ENCODE data around the gene LAMC2. TPM values are rescaled to one million over a fixed set of nuclear protein-coding genes. Genes with fewer than 3 reads are reported as not detected.

The LAMC2 gene
- total RNA-seq, 1 donor from 2014 or later, result 0.36 TPM

DNA sequence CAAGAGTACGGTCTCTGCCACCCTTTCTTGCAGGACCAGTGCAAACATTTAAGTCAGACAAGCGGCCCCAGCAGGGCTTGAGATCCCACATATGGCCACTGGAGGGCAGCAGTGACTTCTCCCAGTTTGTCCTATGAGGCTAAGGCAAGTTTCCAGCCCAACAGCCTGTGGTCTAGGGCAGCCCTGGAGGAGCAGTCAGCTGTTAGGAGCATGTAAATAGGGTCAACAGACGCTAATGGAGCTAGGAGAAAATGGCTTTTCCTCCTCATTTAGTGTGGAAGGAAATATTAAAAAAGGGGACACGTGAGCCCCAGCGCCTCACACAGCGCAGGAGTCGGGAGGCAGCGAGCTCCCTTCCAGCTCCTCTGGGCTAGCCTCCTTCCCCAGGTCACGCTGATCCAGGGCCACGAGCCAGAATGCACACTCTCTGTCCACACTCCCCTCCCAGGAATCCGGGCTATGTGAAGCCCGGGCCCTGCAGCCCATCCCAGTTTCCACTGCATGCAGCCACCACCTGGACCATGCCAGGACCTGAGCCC is 95.6 kb downstream of the LAMC2 start:
- no peak overlapping the region for H3K27ac Mint-ChIP-seq
- Histone ChIP-seq H2AFZ (replicated peaks) (peak overlapping the region; percentile 88), H3K4me2 (no peak overlapping the region), H3K9ac (no peak overlapping the region), H3K27ac (no peak overlapping the region), H4K20me1 (ENCODE audit: low read depth) (no peaks in the 10 kb centered on the region), H3K27me3 (no peaks in the 10 kb centered on the region), H3K4me3 (no peak overlapping the region), H3K9me3 (ENCODE audit: low read depth) (no peaks in the 10 kb centered on the region), H3K4me1 (peaks cover 5% of the 10 kb centered on the region), H3K79me2 (ENCODE audit: low read depth) (no peaks in the 10 kb centered on the region), H3K36me3 (no peaks in the 10 kb centered on the region), H3F3A (ENCODE audit: low read depth) (no peaks in the 10 kb centered on the region)
- TF ChIP-seq EZH2phosphoT487 (IDR thresholded peaks at IDR 0.05), result no peak
- TF ChIP-seq, protein P1, sequence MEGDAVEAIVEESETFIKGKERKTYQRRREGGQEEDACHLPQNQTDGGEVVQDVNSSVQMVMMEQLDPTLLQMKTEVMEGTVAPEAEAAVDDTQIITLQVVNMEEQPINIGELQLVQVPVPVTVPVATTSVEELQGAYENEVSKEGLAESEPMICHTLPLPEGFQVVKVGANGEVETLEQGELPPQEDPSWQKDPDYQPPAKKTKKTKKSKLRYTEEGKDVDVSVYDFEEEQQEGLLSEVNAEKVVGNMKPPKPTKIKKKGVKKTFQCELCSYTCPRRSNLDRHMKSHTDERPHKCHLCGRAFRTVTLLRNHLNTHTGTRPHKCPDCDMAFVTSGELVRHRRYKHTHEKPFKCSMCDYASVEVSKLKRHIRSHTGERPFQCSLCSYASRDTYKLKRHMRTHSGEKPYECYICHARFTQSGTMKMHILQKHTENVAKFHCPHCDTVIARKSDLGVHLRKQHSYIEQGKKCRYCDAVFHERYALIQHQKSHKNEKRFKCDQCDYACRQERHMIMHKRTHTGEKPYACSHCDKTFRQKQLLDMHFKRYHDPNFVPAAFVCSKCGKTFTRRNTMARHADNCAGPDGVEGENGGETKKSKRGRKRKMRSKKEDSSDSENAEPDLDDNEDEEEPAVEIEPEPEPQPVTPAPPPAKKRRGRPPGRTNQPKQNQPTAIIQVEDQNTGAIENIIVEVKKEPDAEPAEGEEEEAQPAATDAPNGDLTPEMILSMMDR (IDR thresholded peaks at IDR 0.05), result peak; percentile 90
- no peaks in the 10 kb centered on the region for H3K9me3 Mint-ChIP-seq
- H3K4me1 Mint-ChIP-seq, result peaks cover 40% of the 10 kb centered on the region
- peak; percentile 89 for DNase-seq (ENCODE audit: low spot score)
- no peak overlapping the region for H3K4me3 Mint-ChIP-seq
- H3K36me3 Mint-ChIP-seq, result no peaks in the 10 kb centered on the region
- H3K27me3 Mint-ChIP-seq (ENCODE audit: insufficient read depth, low read depth), result peaks cover 6% of the 10 kb centered on the region

DNA sequence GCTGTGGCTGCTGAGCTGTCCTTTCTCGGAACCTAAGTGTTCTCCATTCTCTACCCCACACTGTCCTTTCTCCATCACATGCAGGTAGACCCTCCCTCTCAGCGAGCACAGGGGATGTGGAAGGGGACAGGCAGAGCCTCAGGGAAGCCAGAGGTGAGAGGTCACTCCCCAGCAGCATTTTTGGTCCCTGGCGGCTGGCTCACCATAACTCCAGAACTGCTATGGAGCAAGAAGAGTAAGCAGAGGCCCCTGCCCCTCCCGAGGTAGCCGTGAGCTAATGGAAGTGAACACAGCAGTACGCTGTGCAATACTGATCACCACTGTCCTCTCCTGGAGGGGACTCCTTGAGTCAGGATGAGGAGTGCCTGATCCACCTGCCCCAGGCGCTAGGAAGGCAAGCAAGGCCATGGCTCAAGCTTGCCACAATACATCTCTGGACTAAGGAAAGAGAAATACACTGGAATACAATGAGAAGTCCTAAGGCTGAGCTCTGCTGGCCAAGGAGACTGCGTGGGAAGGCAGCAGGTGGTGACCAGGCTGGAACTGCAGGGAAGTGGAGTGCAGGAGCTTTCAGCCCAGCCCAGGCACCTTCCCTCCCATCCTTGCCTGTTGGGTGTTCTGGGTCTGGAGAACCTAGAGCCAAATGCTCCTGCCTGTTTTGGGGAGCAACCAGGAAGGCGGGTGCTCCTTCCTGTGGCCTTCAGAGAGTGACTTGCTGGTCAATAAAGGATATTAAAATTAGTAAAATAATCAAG is 96.2 kb downstream of the LAMC2 start:
- no peak overlapping the region for H3K9ac ChIP-seq
- no peak overlapping the region for H3K4me2 ChIP-seq
- H3K9me3 ChIP-seq (ENCODE audit: low read depth), result no peaks in the 10 kb centered on the region
- no peak overlapping the region for H3K4me3 Mint-ChIP-seq
- H3K27ac Mint-ChIP-seq, result peak overlapping the region; percentile 59
- H3K27me3 Mint-ChIP-seq (ENCODE audit: insufficient read depth, low read depth), result peaks cover 4% of the 10 kb centered on the region
- H3K9me3 Mint-ChIP-seq, result no peaks in the 10 kb centered on the region
- TF ChIP-seq EZH2 (IDR thresholded peaks at IDR 0.05), result no peak
- TF ChIP-seq, protein P1 (IDR thresholded peaks at IDR 0.05), result no peak
- TF ChIP-seq EZH2phosphoT487 (IDR thresholded peaks at IDR 0.05), result no peak
- H3K36me3 Mint-ChIP-seq, result no peaks in the 10 kb centered on the region
- no peaks in the 10 kb centered on the region for H3K79me2 ChIP-seq (ENCODE audit: low read depth)
- no peaks in the 10 kb centered on the region for H3K36me3 ChIP-seq
- no peak overlapping the region for H3K4me3 ChIP-seq
- peak overlapping the region; percentile 88 for H2AFZ ChIP-seq (replicated peaks)
- no peak overlapping the region for H3K27ac ChIP-seq
- no peak for DNase-seq (ENCODE audit: low spot score)
- H3K27me3 ChIP-seq, result no peaks in the 10 kb centered on the region
- H3K4me1 Mint-ChIP-seq, result peaks cover 42% of the 10 kb centered on the region
- H3K4me1 ChIP-seq, result peaks cover 5% of the 10 kb centered on the region
- H3F3A ChIP-seq (ENCODE audit: low read depth), result no peaks in the 10 kb centered on the region
- no peaks in the 10 kb centered on the region for H4K20me1 ChIP-seq (ENCODE audit: low read depth)

DNA sequence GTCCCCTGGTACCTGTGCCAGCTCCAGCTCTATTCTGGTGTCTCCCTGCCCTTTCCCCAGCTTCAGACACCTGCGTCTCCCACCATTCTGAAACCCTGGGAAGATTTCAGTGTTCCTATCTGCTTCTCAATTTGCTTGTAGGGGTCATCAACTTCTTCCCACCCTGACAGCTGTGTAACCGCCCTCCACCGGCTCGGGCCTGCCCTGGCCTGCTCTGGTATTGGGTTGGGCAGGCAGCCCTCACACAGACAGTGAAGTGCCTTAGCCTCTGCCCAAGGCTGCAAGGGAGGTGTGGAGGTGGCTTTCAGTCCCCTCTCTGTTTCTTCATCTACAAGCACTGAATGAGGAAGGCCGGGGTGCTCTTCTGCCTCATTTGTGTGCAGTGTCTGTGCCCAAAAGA is 97.2 kb downstream of the LAMC2 start:
- Mint-ChIP-seq H3K27me3 (ENCODE audit: insufficient read depth, low read depth) (peaks cover 4% of the 10 kb centered on the region), H3K36me3 (no peaks in the 10 kb centered on the region), H3K9me3 (no peaks in the 10 kb centered on the region), H3K4me3 (no peak overlapping the region), H3K27ac (peak overlapping the region; percentile 18), H3K4me1 (peaks cover 44% of the 10 kb centered on the region)
- no peaks in the 10 kb centered on the region for H3F3A ChIP-seq (ENCODE audit: low read depth)
- TF ChIP-seq EZH2 (IDR thresholded peaks at IDR 0.05), result no peak
- TF ChIP-seq EZH2phosphoT487 (IDR thresholded peaks at IDR 0.05), result no peak
- DNase-seq (ENCODE audit: low spot score), result no peak
- H3K27me3 ChIP-seq, result no peaks in the 10 kb centered on the region
- H3K27ac ChIP-seq, result no peak overlapping the region
- H3K9me3 ChIP-seq (ENCODE audit: low read depth), result no peaks in the 10 kb centered on the region
- H2AFZ ChIP-seq (replicated peaks), result no peak overlapping the region
- peaks cover 5% of the 10 kb centered on the region for H3K4me1 ChIP-seq
- H4K20me1 ChIP-seq (ENCODE audit: low read depth), result no peaks in the 10 kb centered on the region
- no peak overlapping the region for H3K4me2 ChIP-seq
- no peaks in the 10 kb centered on the region for H3K36me3 ChIP-seq
- no peak overlapping the region for H3K4me3 ChIP-seq
- H3K79me2 ChIP-seq (ENCODE audit: low read depth), result no peaks in the 10 kb centered on the region
- no peak overlapping the region for H3K9ac ChIP-seq

DNA sequence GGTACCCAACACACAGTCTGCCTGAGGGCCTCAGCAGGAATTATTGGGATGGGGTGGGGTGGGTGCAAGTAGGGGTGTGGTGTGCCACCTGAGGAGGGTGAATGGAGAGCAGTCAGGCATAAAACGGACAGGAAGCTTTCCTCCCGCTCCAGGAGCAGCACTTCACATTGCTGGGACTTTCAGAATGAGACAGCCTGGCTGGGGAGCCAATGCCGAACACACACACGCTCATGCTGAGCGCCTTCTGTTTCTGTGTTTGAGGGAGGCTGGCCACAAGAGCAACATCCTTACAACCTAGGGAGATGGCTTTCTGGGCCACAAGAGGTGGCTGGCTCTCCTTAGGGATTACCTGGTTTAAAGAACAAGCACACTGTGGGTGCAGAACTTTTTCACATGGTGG is 98.0 kb downstream of the LAMC2 start:
- H3K4me2 ChIP-seq, result no peak overlapping the region
- H3F3A ChIP-seq (ENCODE audit: low read depth), result no peaks in the 10 kb centered on the region
- no peaks in the 10 kb centered on the region for H3K79me2 ChIP-seq (ENCODE audit: low read depth)
- DNase-seq (ENCODE audit: low spot score), result no peak
- H4K20me1 ChIP-seq (ENCODE audit: low read depth), result no peaks in the 10 kb centered on the region
- no peaks in the 10 kb centered on the region for H3K36me3 ChIP-seq
- Mint-ChIP-seq H3K4me1 (peaks cover 36% of the 10 kb centered on the region), H3K36me3 (peaks cover 2% of the 10 kb centered on the region), H3K4me3 (no peak overlapping the region), H3K27me3 (ENCODE audit: insufficient read depth, low read depth) (peaks cover 4% of the 10 kb centered on the region), H3K9me3 (no peaks in the 10 kb centered on the region), H3K27ac (no peak overlapping the region)
- no peak overlapping the region for H3K4me3 ChIP-seq
- H2AFZ ChIP-seq (replicated peaks), result no peak overlapping the region
- H3K27me3 ChIP-seq, result no peaks in the 10 kb centered on the region
- H3K4me1 ChIP-seq, result peaks cover 2% of the 10 kb centered on the region
- H3K9ac ChIP-seq, result no peak overlapping the region
- no peak overlapping the region for H3K27ac ChIP-seq
- TF ChIP-seq, protein P1 (IDR thresholded peaks at IDR 0.05), result no peak
- TF ChIP-seq EZH2 (IDR thresholded peaks at IDR 0.05), result no peak
- TF ChIP-seq EZH2phosphoT487 (IDR thresholded peaks at IDR 0.05), result no peak
- no peaks in the 10 kb centered on the region for H3K9me3 ChIP-seq (ENCODE audit: low read depth)

All from neural progenitor cell (in vitro differentiated cells).